Erythroblast (primary cell): ENCODE results near the gene OPHN1.
A peak's percentile ranks its signal among the peaks of the same experiment; 100 is the strongest.

Experiments used
- DNase-seq, 2 experiments: peaks; one replicate each; lab custom pipeline; 2025; lab: John Stamatoyannopoulos, UW
- GATA1 ChIP-seq: IDR thresholded peaks from 2 replicates; pipeline ENCODE4 v1.6.1; 2011; ENCODE audit warnings: low read depth, mild to moderate bottlenecking, control low read depth, low read length, moderate library complexity
- POLR2A ChIP-seq: IDR thresholded peaks from 2 replicates; pipeline ENCODE4 v1.6.1; 2011; ENCODE audit warnings: mild to moderate bottlenecking, low read length

The OPHN1 gene, protein sequence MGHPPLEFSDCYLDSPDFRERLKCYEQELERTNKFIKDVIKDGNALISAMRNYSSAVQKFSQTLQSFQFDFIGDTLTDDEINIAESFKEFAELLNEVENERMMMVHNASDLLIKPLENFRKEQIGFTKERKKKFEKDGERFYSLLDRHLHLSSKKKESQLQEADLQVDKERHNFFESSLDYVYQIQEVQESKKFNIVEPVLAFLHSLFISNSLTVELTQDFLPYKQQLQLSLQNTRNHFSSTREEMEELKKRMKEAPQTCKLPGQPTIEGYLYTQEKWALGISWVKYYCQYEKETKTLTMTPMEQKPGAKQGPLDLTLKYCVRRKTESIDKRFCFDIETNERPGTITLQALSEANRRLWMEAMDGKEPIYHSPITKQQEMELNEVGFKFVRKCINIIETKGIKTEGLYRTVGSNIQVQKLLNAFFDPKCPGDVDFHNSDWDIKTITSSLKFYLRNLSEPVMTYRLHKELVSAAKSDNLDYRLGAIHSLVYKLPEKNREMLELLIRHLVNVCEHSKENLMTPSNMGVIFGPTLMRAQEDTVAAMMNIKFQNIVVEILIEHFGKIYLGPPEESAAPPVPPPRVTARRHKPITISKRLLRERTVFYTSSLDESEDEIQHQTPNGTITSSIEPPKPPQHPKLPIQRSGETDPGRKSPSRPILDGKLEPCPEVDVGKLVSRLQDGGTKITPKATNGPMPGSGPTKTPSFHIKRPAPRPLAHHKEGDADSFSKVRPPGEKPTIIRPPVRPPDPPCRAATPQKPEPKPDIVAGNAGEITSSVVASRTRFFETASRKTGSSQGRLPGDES

DNA sequence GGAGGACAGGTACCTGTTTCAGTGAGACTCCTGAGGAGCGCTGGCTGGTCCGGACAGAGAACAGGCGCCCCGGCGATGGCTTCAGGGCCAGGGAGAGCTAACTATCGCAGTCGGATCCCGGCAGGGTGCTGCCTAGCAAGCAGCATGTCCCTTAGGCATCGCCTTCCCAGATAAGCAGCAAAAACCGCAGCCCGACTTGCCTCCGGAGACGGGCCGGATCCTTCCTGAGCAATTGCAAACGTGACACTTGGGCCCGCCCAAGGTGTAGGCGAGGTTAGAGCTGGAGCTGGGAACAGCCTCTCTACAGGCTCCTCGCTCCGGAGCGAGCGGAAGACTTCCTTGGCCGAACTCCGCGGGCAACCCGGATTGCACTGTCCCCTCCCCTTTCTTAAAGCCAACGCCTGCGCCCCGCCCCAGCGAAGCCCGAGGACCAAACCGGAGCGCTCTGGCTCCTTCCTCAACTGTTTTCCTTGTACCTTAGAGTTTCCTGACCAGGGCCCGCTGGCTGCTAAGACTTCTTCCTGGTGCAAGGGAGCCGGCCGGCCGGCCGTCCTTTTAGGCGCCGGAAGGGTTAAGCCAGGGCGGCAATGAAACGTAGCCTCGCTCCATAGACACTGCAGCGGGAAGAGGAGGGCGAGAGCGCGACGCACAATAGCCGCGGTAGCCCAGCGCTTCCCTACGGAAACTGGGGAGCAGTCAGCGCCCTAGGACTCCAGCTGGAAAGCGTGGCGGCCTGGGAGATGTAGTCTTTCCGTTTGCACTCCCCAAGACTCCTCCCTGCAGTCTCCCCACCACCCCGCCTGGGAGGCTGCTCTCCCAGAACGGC, at the start of gene OPHN1:
OPHN1 (minus strand) TSS at position 341 of the 826 bp plus-strand sequence. CDS start 475 bp downstream, outside the sequence.
- TF ChIP-seq GATA1 (no peak), POLR2A (no peak)
- peak; percentile 44 to 59 for DNase-seq

DNA sequence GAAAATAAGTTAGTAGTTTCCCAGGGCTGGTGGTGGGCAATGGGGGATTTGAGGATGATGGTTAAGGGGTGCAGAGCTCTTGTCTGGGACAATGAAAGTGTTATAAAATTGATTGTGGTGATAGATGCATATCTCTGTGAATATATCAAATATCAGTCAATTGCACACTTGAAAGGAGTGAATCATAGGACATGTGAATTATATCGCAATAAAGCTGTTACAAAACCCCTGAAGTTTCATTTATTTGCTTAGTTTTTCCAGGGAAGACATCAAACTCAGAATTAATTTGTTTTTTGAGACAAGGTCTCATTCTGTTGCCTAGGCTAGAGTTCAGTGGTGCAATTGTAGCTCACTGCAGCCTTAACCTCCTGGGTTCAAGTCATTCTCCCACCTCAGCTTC, 47.7 kb upstream of the OPHN1 start:
- no peak for DNase-seq
- TF ChIP-seq GATA1 = no peak
- TF ChIP-seq POLR2A = no peak

DNA sequence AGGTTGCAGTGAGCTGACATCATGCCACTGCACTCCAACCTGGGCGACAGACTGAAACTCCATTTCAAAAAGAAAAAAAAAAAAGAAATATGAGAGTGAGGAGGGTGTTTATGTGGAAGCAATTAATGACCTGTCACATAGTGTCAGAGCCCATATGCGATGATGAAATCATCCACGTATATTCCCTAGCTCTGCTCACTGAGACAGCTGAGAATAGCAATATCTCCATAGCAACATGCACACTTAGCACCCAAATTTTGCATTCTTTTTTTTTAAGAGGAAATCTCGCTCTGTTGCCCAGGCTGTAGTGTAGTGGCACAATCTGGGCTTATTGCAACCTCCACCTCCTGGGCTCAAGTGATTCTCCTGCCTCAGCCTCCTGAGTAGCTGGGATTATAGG, 31.5 kb upstream of the OPHN1 start:
- no peak for TF ChIP-seq GATA1
- no peak for TF ChIP-seq POLR2A
- no peak for DNase-seq

DNA sequence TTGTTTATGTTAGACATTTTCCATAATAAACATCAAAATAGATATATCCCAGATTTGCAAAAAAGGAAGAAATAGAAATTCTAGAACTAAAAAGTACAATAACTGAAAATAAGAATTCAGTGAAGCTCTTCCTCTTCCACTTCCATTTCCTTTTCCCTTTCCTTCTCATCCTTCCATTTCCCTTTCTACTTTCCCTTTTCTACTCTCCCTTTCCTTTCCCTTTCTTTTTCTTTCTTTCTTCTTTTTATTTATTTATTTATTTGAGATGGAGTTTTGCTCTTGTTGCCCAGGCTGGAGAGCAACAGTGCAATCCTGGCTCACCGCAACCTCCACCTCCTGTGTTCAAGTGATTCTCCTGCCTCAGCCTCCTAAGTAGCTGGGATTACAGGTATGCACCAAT, 30.6 kb upstream of the OPHN1 start:
- TF ChIP-seq GATA1 (no peak), POLR2A (no peak)
- no peak for DNase-seq

DNA sequence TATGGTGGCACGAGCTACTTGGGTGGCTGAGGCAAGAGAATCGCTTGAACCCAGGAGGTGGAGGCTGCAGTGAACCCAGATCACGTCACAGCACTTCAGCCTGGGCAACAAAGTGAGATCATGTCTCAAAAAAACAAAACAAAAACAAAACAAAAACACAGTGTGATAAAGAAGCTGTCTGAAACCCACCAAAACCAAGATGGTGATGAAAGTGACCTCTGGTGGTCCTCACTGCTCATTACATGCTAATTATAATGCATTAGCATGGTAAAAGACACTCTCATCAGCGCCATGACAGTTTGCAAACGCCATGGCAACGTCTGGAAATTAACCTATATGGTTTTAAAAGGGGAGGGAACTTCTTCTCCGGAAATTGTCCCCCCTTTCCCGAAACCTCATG, 29.4 kb upstream of the OPHN1 start:
- peak; percentile 66 to 71 for DNase-seq

DNA sequence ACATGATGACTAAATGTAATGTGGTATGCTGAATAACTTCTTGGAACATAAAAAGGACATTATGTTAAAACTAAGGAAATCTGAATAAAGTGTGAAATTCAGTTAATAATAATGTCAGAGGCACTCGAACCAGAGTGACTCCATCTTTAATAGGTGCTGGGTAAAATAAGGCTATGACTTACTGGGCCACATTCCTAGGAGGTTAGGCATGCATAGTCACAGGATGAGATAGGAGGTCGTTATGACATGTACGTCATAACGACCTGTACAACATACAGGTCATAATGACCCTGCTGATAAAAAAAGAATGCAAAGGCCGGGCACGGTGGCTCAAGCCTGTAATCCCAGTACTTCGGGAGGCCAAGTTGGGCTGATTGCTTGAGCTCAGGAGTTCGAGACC, 28.9 kb upstream of the OPHN1 start:
- TF ChIP-seq POLR2A = no peak
- no peak for TF ChIP-seq GATA1
- no peak for DNase-seq

More for the DNA sequence above, 29.4 kb upstream of the OPHN1 start:
- no peak for TF ChIP-seq POLR2A
- no peak for TF ChIP-seq GATA1

DNA sequence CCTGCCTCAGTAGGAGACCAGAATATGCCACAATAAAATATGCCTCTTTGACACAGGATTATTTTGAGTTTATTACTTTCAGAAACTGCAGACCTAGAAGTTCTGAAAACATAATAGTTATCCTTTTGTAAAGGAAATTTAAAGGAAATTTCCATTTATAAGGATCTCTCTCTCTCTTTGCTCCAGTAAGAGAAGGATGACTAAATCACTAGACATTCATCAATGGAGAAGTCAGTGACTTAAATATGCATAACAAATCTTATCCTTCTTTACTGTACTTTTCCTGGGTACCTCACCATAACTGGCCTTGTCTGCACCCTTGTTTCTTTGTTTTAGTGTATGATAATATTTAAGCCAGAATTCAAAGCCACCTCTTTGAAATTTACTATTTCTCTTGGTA, 28.3 kb upstream of the OPHN1 start:
- TF ChIP-seq GATA1 (no peak), POLR2A (no peak)
- DNase-seq = no peak

DNA sequence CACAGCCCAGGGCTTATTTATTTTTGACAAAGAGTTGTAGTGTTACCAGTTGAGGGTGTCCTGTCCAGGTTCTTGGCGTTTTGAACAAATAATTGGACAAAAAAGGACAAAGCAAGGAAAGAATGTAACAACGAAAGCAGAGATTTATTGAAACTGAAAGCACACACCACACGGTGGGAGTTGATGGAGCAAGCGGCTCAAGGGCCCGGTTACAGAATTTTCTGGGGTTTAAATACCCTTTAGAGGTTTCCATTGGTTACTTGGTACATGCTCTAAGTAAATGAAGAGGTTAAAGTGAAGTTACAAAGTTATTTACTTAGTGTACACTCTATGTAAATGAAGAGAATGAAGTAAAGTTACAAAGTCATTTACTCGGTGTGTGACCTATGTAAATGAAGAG, 27.8 kb upstream of the OPHN1 start:
- no peak for DNase-seq
- no peak for TF ChIP-seq GATA1
- no peak for TF ChIP-seq POLR2A

DNA sequence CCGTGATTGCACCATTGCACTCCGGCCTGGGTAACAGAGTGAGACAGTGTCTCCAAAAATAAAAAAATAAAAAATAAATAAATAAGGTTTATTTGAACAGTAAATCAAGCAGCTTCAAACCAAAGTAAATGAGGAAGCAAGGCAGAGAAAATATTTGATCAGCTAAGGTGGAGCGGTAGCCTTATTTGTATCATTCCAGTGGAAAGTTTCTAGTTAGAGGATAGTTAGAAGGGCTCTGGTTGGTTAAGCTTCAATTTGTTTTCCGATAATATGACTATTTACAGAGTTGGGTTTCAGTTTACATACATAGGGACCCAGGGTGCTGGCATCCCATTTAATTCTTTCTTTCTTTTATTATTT, 21.8 kb upstream of the OPHN1 start:
- TF ChIP-seq POLR2A = no peak
- no peak for TF ChIP-seq GATA1
- no peak for DNase-seq

DNA sequence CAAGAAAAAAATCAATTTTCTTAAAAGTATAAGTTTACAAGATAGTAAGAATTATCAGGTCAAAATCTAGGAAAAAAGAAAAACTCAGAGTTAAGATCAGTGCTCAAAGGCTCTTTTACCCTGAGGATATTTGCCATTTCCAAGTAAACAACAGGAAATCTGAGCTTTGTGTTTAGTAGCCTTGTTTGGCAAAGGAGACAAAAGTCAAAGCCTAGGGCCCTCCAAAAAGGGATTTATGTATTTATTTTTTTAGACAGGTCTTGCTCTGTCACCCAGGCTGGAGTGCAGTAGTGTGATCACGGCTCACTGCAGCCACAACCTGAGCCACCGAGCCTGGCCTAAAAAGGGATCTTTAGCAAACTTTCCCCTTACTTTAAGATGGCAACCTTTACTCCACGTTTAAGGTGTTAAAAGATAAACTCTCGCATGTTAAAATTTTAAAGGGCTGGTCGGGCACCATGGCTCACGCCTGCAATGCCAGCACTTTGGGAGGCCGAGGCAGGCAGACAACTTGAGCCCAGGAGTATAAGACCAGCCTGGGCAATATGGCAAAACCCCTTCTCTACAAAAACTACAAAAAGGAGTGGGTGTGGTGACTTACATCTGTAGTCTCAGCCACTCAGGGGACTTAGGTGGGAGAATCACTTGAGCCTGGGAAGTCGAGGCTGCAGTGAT, 21.3 kb upstream of the OPHN1 start:
- TF ChIP-seq GATA1 (no peak), POLR2A (no peak)
- DNase-seq = no peak

DNA sequence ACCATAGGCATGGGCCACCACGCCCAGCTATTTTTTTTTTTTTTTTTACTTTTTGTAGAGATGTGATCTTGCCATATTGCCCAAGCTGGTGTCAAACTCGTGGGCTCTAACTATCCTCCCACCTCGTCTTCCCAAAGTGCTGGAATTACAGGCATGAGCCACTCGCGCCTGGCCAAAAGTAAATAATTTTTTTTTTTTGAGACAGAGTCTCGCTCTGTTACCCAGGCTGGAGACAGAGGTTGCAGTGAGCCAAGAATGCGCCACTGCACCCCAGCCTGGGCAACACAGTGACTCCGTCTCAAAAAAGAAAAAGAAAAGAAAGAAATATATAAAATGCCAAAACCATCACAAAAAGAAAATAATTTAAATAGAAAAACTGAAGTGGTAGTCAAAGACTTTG, 18.4 kb upstream of the OPHN1 start:
- no peak for DNase-seq
- TF ChIP-seq POLR2A (no peak), GATA1 (no peak)

DNA sequence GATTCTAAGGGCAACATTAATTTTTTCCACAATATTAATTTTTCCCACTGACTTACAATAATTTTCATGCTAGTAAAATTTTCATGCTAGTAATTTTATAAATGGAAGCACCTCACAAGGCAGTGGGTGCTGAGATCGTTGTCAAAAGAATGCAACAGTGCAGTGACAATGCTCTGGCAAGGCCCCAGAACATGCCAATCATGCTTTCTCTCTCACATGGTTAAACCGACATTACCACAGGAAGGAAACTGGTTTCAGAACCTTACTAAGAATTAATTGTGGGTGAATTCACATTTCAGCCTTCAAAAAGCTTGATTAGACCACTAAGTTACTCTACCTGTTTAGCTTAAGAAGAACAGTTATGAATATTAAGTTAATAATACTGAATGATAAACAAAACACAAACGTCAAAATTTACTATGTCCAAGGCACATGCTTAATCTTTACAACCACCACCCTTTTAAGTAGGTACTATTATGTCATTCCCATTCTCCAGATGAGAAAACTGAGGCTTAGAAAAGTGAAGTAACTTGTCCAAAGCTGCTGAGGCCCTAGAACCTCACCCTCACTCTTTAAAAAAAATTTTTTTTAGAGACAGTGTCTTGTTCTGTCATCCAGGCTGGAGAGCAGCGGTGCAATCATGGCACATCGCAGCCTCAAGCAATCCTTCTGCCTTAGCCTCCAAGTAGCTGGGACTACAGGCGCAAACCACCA, 10.0 kb upstream of the OPHN1 start:
- peak; percentile 0 to 3 for DNase-seq
- no peak for TF ChIP-seq GATA1
- TF ChIP-seq POLR2A = no peak
